Cardiac muscle cell (in vitro differentiated cells and primary cell): ENCODE results near the gene HMX1. TPM values are rescaled to one million over a fixed set of nuclear protein-coding genes. Genes with fewer than 3 reads are reported as not detected.

Experiments used
- DNase-seq, 2 donors: peaks; one replicate each; pipeline versions ENCODE4 v3.0.0 to v3.0.0-alpha.2; 2010 to 2017; ENCODE audit warnings: low read depth in 1 of 2, low spot score in 1 of 2
- H3K27ac ChIP-seq: fragments of 200-600 bp; sonication (generic); 2 replicates; pipeline ENCODE4 v1.5.1; 2016
- H3K27me3 ChIP-seq: fragments of 200-600 bp; sonication (generic); 2 replicates; pipeline ENCODE4 v1.6.0; 2016; ENCODE audit warnings: control low read depth
- H3K36me3 ChIP-seq: fragments of 200-600 bp; sonication (generic); 2 replicates; pipeline ENCODE4 v1.5.1; 2016; ENCODE audit warnings: control low read depth
- H3K4me1 ChIP-seq: fragments of 200-600 bp; sonication (generic); 2 replicates; pipeline ENCODE4 v1.8.1; 2017; ENCODE audit warnings: low read depth, mild to moderate bottlenecking, mixed run types
- H3K4me3 ChIP-seq: fragments of 200-600 bp; sonication (generic); 2 replicates; pipeline ENCODE4 v1.5.1; 2016; ENCODE audit warnings: mild to moderate bottlenecking
- H3K9me3 ChIP-seq: fragments of 200-600 bp; sonication (generic); 2 replicates; pipeline ENCODE4 v1.5.1; 2017; ENCODE audit warnings: low read depth, mild to moderate bottlenecking, control low read depth
- CTCF ChIP-seq: IDR thresholded peaks from 2 replicates; pipeline ENCODE4 v1.5.1; 2012; ENCODE audit warnings: low read depth, mild to moderate bottlenecking, low read length
- polyA plus RNA-seq: library from polyadenylated mRNA; unstranded; fragments of >200 nt; fragmentation: Nextera tagmentation; extraction: Ambion mirVana; gene quantifications from 2 replicates; pipeline ENCODE4 v1.2.1, GENCODE V29; 2016
- total RNA-seq: library from RNA; depleted of rRNA; stranded (reverse); fragments of >200 nt; gene quantifications from 2 replicates; pipeline ENCODE4 v1.2.3, GENCODE V29; 2016

Gene HMX1
- total and polyA plus RNA-seq, 2 experiments from 2014 or later, result 0.13 TPM; not detected in 1

- no peak overlapping the region for H3K27ac ChIP-seq
- no peak for TF ChIP-seq CTCF
- no peaks in the 10 kb centered on the region for H3K4me1 ChIP-seq
- peaks cover 38% of the 10 kb centered on the region for H3K27me3 ChIP-seq
- H3K36me3 ChIP-seq, result no peaks in the 10 kb centered on the region
- H3K9me3 ChIP-seq, result no peaks in the 10 kb centered on the region
- no peak overlapping the region for H3K4me3 ChIP-seq
- no peak for DNase-seq
Observed at GRCh38 chr4:8846046-8846720, 25.5 kb downstream of the HMX1 start.

DNA sequence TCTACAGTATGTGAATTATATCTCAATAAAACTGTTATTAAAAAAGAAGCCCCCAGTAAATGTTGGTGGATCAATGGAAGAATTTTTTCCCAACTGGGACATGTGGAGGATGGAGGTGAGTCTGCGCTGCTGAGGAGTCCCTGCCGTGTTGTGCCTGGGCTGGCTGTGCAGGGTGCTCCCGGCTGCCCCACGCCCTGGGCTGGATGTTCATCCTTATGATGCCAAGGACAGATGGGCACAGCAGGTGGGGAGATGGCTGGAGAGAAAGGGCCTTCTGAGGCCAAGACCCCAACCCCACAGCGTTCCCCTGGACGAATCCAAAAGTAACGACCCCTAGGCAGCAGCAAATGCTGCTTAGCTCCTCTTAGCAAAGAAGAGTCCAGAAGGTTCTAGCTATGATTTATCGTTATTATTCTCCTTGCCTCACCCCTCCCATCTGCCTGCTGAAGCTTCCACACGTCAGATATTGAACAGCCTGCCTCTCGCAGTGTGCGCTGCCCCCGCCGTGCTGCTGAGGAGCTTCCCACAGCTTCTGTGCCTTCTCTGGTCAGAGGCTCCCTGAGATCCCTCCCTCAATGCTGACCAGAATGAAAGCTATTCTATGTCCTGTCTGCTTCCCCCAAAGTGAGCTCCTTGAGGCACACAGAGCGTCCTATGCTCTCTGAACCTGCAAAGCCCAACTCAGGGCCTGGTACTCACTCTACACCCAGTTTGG, 26.5 kb downstream of the HMX1 start:
- no peaks in the 10 kb centered on the region for H3K36me3 ChIP-seq
- H3K9me3 ChIP-seq, result no peaks in the 10 kb centered on the region
- no peak for TF ChIP-seq CTCF
- H3K4me3 ChIP-seq, result no peak overlapping the region
- DNase-seq, result no peak
- H3K27ac ChIP-seq, result no peak overlapping the region
- peaks cover 30% of the 10 kb centered on the region for H3K27me3 ChIP-seq
- H3K4me1 ChIP-seq, result no peaks in the 10 kb centered on the region

GRCh38 chr4:8843597-8843996, 28.0 kb downstream of the HMX1 start:
- no peaks in the 10 kb centered on the region for H3K4me1 ChIP-seq
- DNase-seq, result no peak
- TF ChIP-seq CTCF, result no peak
- no peak overlapping the region for H3K4me3 ChIP-seq
- no peaks in the 10 kb centered on the region for H3K36me3 ChIP-seq
- no peak overlapping the region for H3K27ac ChIP-seq
- H3K27me3 ChIP-seq, result peaks cover 14% of the 10 kb centered on the region
- H3K9me3 ChIP-seq, result no peaks in the 10 kb centered on the region

GRCh38 chr4:8842614-8843013, 29.0 kb downstream of the HMX1 start:
- Histone ChIP-seq H3K27me3 (peaks cover 7% of the 10 kb centered on the region), H3K9me3 (no peaks in the 10 kb centered on the region), H3K27ac (no peak overlapping the region), H3K4me3 (no peak overlapping the region), H3K36me3 (no peaks in the 10 kb centered on the region), H3K4me1 (no peaks in the 10 kb centered on the region)
- no peak for DNase-seq
- TF ChIP-seq CTCF, result no peak

DNA sequence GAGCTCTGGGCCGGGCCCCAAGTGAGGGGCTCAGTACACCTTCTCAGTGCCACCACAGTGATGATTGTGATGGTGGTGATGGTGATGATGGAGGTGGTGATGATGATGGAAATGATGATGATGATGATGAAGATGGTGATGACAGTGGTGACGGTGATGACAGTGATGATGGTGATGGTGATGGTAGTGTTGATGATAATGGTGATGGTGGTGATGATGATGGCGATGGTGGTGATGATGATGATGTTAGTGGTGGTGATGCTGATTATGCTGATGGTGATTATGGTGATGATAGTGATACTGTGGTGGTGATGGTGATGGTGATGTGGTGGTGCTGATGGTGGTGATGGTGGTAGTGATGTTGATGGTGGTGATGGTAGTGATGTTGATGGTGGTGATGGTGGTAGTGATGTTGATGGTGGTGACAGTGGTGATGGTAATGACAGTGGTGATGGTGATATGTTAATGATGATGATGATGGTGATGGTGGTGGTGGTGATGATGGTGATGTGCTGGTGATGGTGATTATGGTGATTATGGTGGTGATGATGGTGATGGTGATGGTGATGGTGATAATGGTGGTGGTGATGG, 29.9 kb downstream of the HMX1 start:
- no peaks in the 10 kb centered on the region for H3K36me3 ChIP-seq
- no peak for DNase-seq
- no peak overlapping the region for H3K27ac ChIP-seq
- H3K4me1 ChIP-seq, result no peaks in the 10 kb centered on the region
- H3K27me3 ChIP-seq, result peaks cover 7% of the 10 kb centered on the region
- no peak for TF ChIP-seq CTCF
- no peak overlapping the region for H3K4me3 ChIP-seq
- no peaks in the 10 kb centered on the region for H3K9me3 ChIP-seq
